ENCODE measurements around the gene LKAAEAR1.

- no peak for TF ChIP-seq CTCF (optimal IDR thresholded peaks at IDR 0.05 in 1 of 3, IDR thresholded peaks at IDR 0.05 in 1 of 3, conservative IDR thresholded peaks at IDR 0.05 in 1 of 3; ENCODE audit: extremely low read depth in 1 of 3, insufficient read depth in 2 of 3, low read length in 3 of 3)
- no peak for TF ChIP-seq EZH2 (IDR thresholded peaks at IDR 0.05; ENCODE audit: low read length)
These were observed 17.1 kb downstream of the LKAAEAR1 start for GRCh38 chr20:64067005-64067632.
